ENCODE data around the gene PPP1R11.
"Not testable (repeated sequence)": the region's sequence is repeated elsewhere in the genome, so short reads cannot be mapped to it uniquely, and the experiment has no call there.

Gene PPP1R11

GRCh38 chr6:30113003-30113759, 46.2 kb downstream of the PPP1R11 start, which contains the start of gene TRIM31:
Gene TRIM31 (minus strand): TSS chr6:30113090. CDS start chr6:30112805, 285 bp downstream.
- Histone ChIP-seq H2AFZ (ENCODE audit: low read length, unreplicated experiment) (no peak within 1 kb of the TSS), H3K4me3 (ENCODE audit: low read depth, low read length) (no peak within 1 kb of the TSS), H3K79me2 (ENCODE audit: control insufficient read depth, insufficient read depth, low read length, unreplicated experiment) (no peaks in the 10 kb centered on the region), H3K27ac (ENCODE audit: low read depth, low read length) (no peak within 1 kb of the TSS), H3K36me3 (ENCODE audit: insufficient read depth, low read length) (no peaks in the 10 kb centered on the region), H3K4me1 (ENCODE audit: control insufficient read depth, insufficient read depth, low read length, unreplicated experiment) (peaks cover 4% of the 10 kb centered on the region), H3K27me3 (ENCODE audit: insufficient read depth, low read length) (peaks cover 47% of the 10 kb centered on the region)

GRCh38 chr6:30113841-30114240, 46.8 kb downstream of the PPP1R11 start:
- Histone ChIP-seq H2AFZ (ENCODE audit: low read length, unreplicated experiment) (no peak overlapping the region), H3K4me1 (ENCODE audit: control insufficient read depth, insufficient read depth, low read length, unreplicated experiment) (peaks cover 4% of the 10 kb centered on the region), H3K27ac (ENCODE audit: low read depth, low read length) (no peak overlapping the region), H3K27me3 (ENCODE audit: insufficient read depth, low read length) (peaks cover 44% of the 10 kb centered on the region), H3K36me3 (ENCODE audit: insufficient read depth, low read length) (no peaks in the 10 kb centered on the region), H3K4me3 (ENCODE audit: low read depth, low read length) (no peak overlapping the region), H3K79me2 (ENCODE audit: control insufficient read depth, insufficient read depth, low read length, unreplicated experiment) (no peaks in the 10 kb centered on the region)

GRCh38 chr6:30116724-30117123, 49.7 kb downstream of the PPP1R11 start:
- Histone ChIP-seq H3K79me2 (ENCODE audit: control insufficient read depth, insufficient read depth, low read length, unreplicated experiment) (no peaks in the 10 kb centered on the region), H2AFZ (ENCODE audit: low read length, unreplicated experiment) (no peak overlapping the region), H3K4me3 (ENCODE audit: low read depth, low read length) (no peak overlapping the region), H3K4me1 (ENCODE audit: control insufficient read depth, insufficient read depth, low read length, unreplicated experiment) (peaks cover 4% of the 10 kb centered on the region), H3K27me3 (ENCODE audit: insufficient read depth, low read length) (peaks cover 27% of the 10 kb centered on the region), H3K36me3 (ENCODE audit: insufficient read depth, low read length) (no peaks in the 10 kb centered on the region), H3K27ac (ENCODE audit: low read depth, low read length) (no peak overlapping the region)

- not testable (repeated sequence) for H3K4me1 ChIP-seq (ENCODE audit: control insufficient read depth, insufficient read depth, low read length, unreplicated experiment); H3K79me2 ChIP-seq (ENCODE audit: control insufficient read depth, insufficient read depth, low read length, unreplicated experiment); H3K27ac ChIP-seq (ENCODE audit: low read depth, low read length); H2AFZ ChIP-seq (ENCODE audit: low read length, unreplicated experiment); H3K36me3 ChIP-seq (ENCODE audit: insufficient read depth, low read length); H3K27me3 ChIP-seq (ENCODE audit: insufficient read depth, low read length); H3K4me3 ChIP-seq (ENCODE audit: low read depth, low read length)
Observed at GRCh38 chr6:30118691-30119090, 51.7 kb downstream of the PPP1R11 start.
